Lung microvascular endothelial cell (primary cell): ENCODE measurements around the gene CCL27. TPM values are rescaled to one million over a fixed set of nuclear protein-coding genes. Genes with fewer than 3 reads are reported as not detected.

Experiments used
- DNase-seq, 2 donors: peaks; one replicate each; pipeline versions ENCODE4 v3.0.0 to v3.0.0-alpha.2; 2010; ENCODE audit warnings: low read depth in 2 of 2
- total RNA-seq: library from RNA; depleted of rRNA; stranded (reverse); fragments of >200 nt; gene quantifications from 2 replicates; pipeline ENCODE4 v1.2.1, GENCODE V29; 2014

Gene CCL27
- total RNA-seq, 1 donor from 2014 or later: not detected

DNA sequence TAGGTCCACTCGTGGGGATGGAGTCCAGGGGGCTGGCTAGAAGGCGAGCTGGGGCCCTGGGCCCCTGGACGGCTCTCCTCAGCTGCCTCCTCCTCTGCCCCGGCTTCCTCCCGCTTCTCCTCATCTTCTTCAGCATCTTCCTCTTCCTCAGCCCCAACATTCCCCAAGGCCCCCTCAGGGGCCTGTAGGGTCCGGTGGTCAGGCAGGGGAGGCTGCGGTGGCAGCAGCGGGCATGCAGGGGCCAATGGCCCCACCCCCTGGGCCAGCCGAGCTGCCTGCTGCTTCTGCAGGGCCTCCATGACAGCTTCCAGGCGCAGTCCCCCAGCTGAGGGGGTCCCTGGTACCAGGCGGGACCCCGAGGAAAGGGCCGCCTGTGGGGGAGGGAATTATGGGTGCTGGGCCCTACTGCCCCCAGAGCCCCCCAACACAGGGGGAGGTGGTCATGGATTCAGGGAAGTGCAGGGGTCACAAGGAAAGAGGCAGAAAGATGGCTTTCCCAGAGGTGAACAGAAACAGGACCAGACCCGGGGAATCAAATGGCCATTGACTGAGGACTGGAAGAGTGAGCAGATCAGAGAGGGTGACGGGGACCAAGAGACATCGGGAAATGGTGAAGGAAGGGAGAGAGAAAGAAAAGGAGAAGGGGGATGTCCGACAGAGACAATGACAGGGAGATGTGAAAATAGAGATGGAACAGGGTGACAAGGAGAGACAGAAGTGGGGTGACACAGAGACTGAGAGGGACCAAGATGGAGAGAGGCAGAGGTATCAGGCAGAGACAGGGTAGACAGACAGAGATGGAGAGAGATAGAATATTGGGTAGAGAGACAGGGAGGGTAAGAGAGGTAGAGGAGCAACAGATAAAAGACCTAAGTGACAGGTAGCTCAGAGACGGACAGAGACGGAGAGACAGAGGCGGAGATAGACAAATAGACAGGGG lies 34.5 kb downstream of the CCL27 start:
- DNase-seq: no peak

DNA sequence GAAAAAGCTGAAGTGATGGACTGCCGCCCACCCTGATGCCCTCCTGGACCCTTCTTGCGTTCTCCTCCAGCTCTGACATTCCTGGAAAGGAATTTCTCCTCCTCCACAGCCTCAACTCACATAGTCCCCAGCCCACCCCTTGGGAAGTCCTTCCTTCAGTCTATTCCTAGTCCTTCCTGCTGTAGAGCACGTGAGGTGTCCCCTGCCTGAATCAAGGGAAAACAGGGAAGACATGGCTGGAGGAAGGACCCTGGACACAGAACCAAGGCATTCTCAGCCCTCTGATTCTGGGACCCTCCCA lies 37.3 kb downstream of the CCL27 start:
- no peak for DNase-seq

DNA sequence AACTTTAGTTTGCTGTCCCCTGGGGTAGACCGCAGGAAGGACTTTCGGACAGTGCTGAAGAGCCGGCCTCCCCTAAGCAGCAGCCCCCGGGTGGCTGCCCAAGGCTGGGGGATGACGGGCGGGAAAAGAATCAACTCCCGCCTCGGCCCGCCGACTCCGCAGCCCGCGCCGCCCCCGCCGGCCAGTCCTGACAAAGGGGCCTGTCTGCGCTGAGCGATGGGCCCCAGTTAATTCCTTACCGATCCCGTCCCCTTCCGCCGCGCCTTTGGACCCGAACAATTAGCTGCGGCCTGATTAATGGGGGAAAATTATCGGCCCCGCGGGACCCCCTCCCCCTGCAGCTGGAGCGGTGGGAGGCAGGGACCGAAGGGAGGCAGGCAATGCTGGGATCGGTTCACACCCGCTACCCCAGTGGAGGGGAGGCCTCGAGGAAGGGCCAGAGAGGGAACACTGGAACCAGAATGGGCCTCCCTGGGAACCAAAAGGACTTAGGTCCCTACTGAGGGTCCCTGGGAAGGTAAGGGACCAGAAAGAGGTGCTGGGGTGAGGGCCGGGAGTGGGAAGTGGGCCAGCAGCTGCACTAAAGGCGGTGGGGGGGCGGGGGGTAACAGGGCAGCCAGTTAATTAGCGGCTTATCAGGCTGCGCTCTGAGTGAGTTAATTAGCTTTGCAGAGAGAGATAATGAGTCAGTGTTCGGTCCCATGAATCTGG lies 37.8 kb downstream of the CCL27 start:
- DNase-seq: no peak

DNA sequence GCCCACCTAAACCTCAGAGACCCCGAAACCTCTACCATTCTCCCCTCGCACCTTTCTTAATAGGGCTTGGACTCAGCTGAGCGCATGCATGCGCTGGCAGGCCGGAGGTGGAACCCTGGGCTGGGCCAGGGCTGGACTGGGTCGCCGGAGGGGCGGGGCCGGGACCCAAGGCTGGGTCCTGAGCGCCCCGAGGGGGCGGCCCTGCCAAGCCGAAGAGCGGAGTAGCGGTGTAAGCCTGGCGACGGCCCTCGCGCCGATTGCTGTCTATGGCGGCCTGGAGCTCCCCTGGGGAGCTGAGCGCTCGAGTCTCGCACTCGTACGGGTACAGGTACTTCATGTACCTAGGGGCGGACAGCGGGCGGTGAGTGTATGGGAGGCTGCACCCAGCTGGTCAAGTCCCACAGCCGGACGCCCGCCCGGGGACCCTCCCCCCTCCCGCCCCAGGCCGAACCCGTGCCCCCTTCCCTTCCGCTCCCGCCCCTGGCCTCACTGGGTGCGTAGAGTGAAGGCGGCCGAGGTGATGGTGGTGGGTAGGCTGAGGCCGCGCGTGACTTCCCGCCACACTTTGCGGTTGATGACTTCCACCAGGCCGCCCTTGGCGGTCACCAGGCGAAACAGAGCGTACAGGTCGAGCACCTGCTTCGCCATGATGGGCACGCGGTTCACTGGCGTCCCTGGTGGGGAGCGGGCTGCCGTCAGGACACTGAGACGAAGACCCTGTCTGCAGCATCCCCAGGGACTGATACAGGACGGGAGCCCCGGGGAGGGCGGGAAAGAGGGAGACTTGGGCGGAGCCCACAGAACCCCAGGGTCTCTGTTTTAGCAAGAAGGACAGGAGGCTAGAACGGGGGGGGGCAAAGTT lies 38.9 kb downstream of the CCL27 start:
- no peak for DNase-seq

DNA sequence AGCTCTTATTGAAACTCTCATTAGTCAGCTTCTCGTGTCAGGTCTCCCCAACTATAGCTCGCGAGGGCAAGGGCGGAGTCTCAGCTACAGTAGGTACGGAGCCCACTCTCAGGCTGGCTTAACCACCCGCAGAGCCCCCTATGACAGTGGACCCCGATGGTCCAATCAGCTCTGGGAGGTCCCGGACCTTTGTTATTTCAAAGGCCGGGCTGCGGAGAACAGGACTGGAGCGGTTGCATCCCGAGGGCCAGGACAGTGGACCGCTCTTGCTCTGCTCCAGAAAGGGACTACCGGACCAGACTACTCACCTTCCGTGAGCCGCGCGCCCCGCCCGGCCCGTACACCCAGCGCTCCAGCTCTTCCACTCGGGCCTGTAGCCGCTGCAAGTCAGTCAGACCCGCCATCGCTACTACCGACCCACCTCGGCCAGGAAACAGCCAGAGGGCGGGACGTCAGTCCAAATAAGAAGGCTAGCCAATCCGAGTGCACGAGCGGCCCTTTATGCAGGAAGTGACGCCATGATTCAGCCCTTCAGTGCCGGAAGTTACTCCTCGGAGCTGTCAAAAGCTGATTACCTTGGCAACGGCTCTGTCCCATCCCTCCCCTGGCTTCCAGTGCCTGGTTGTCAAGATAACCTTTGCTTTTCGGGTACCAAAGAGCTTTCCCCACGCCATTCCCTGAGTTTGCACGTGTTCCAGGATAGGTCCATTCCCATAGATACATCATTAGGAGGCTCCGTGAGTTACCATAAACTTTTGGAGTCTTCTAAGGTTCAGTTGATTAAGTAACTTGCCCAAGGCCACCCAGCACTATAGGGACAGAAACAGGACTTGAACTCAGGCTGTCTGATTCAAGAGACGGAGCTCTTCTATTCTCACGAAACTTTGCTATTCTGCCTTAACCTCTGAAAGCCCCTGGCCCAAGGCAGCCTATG lies 42.1 kb downstream of the CCL27 start, which contains the start of gene DCTN3:
Gene DCTN3 (minus strand): TSS at position 435 of the 934 bp plus-strand sequence. CDS start 31 bp downstream, at position 404.
- peak; percentile 95 to 96 for DNase-seq

DNA sequence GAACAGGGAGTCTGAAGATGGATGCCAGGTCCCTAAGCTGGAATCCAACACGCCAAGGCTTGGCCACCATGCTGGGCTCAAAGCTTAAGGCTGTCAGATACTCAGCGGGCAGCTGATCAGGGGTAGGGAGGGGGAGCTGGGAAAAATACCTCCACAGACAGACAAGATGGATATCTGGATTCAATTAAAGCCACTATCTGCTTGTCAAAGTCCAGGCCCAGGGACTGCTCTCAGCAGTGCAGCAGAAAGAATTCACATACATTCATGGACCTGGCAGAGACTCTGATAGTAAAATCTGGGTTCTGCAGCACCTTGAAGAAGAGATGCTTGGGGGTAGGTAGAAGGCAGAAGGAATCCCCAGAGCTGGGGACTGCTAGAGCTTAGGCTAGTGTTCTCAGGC lies 47.3 kb downstream of the CCL27 start:
- no peak for DNase-seq

DNA sequence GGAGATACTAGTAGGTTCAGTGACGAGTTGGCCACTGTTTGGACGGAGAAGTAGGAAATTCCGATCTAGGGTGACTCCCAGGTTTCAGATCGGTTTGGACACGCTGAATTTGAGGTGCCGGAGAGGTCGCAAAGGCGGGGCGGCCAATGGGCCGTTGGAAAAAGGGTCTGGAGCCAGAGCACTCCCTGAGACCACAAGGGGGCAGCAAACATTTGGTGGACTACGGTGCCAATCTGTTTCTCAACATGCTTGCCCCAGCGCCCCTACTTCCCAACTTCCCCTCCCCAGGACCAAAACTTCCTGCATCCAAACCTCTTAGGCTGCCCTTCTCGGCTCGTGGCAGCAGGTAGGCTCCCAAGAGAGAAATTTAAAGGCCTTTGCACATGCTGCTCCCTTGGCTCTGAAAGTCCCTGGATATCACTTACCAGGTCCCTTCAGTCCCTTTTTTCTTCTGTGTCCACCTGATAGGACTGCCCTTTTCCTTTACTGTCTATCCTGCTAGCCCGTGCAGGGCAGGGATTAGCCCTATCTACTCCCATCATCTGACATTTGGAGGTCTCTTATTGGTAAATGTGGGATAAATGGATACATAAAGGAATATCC lies 49.6 kb downstream of the CCL27 start:
- peak; percentile 78 to 82 for DNase-seq

Other genes starting within 250 kb of the CCL27 start
- gene FAM219A, start 204.1 kb downstream of the CCL27 start, total RNA-seq: 4.0 and 4.8 TPM in 2 replicates
- gene DNAI1, start 203.9 kb downstream of the CCL27 start, total RNA-seq: not detected in 2 replicates
- gene ENHO, start 139.7 kb downstream of the CCL27 start, total RNA-seq: not detected in 2 replicates
- gene CNTFR, start 72.9 kb downstream of the CCL27 start, total RNA-seq: not detected in 2 replicates
- 14.8 and 15.5 TPM in 2 replicates for gene RPP25L, start 50.6 kb downstream of the CCL27 start, total RNA-seq
- 65.3 and 71.5 TPM in 2 replicates for gene DCTN3, start 42.2 kb downstream of the CCL27 start, total RNA-seq
- under 0.01 and 0.20 TPM in 2 replicates for gene ARID3C, start 33.6 kb downstream of the CCL27 start, total RNA-seq
- 29.2 and 31.0 TPM in 2 replicates for gene SIGMAR1, start 24.9 kb downstream of the CCL27 start, total RNA-seq
- gene GALT, start 16.0 kb downstream of the CCL27 start, total RNA-seq: 23.5 and 27.0 TPM in 2 replicates
- 3.3 and 3.4 TPM in 2 replicates for gene IL11RA, start 10.5 kb downstream of the CCL27 start, total RNA-seq
- not detected in 2 replicates for gene CCL19, start 28.6 kb upstream of the CCL27 start, total RNA-seq
- gene CCL21, start 47.5 kb upstream of the CCL27 start, total RNA-seq: 0.44 and 1.4 TPM in 2 replicates